Hypothalamus (tissue), 51 donors: ENCODE results near the gene WBP1L.
"Not testable (repeated sequence)": the region's sequence is repeated elsewhere in the genome, so short reads cannot be mapped to it uniquely, and the experiment has no call there.

Source experiments
- DNase-seq, 51 donors: peaks; one replicate each; lab custom pipeline; 2025; lab: John Stamatoyannopoulos, UW

Gene WBP1L

GRCh38 chr10:102802920-102803534 is 59.3 kb downstream of the WBP1L start:
- no peak for DNase-seq

GRCh38 chr10:102804382-102805055 is 60.8 kb downstream of the WBP1L start:
- DNase-seq, result no peak

- no peak for DNase-seq
Observed at GRCh38 chr10:102808380-102808779, 64.6 kb downstream of the WBP1L start.

GRCh38 chr10:102811346-102811745 is 67.6 kb downstream of the WBP1L start:
- DNase-seq, result no peak

GRCh38 chr10:102812231-102812876 is 68.6 kb downstream of the WBP1L start:
- DNase-seq, result peak in 2 of 51 donors; percentile 6 to 10

GRCh38 chr10:102813017-102813541 is 69.3 kb downstream of the WBP1L start:
- DNase-seq, result no peak

- peak in 1 of 51 donors; percentile 7 for DNase-seq
Observed at GRCh38 chr10:102813734-102814452, 70.1 kb downstream of the WBP1L start.

- no peak for DNase-seq
Observed at GRCh38 chr10:102814453-102814871, 70.7 kb downstream of the WBP1L start.

GRCh38 chr10:102814873-102815661 is 71.3 kb downstream of the WBP1L start:
- peak in 16 of 51 donors; percentile 6 to 46 (median 20) for DNase-seq

- DNase-seq, result peak in 16 of 51 donors; percentile 11 to 67 (median 32)
Observed at GRCh38 chr10:102815790-102816549, 72.2 kb downstream of the WBP1L start.

GRCh38 chr10:102817175-102817574 is 73.4 kb downstream of the WBP1L start:
- no peak for DNase-seq

GRCh38 chr10:102819054-102819453 is 75.3 kb downstream of the WBP1L start:
- peak in 4 of 51 donors; percentile 3 to 12 (median 8) for DNase-seq

GRCh38 chr10:102820008-102820407 is 76.3 kb downstream of the WBP1L start:
- DNase-seq, result not testable (repeated sequence)

GRCh38 chr10:102822222-102822621 is 78.5 kb downstream of the WBP1L start:
- DNase-seq, result no peak

- DNase-seq, result no peak
Observed at GRCh38 chr10:102824664-102825063, 80.9 kb downstream of the WBP1L start.

- DNase-seq, result no peak
Observed at GRCh38 chr10:102826148-102826796, 82.5 kb downstream of the WBP1L start.

GRCh38 chr10:102827597-102827975 is 83.8 kb downstream of the WBP1L start:
- DNase-seq, result no peak

GRCh38 chr10:102831322-102832071 is 87.7 kb downstream of the WBP1L start:
- peak in 2 of 51 donors; percentile 17 for DNase-seq
